ENCODE results near the gene DEPDC7. TPM values are rescaled to one million over a fixed set of nuclear protein-coding genes. Genes with fewer than 3 reads are reported as not detected.

Gene DEPDC7
- total RNA-seq, 1 experiment from 2014 or later, result 4.4 TPM

- no peak overlapping the region for H3K4me3 Mint-ChIP-seq
- Histone ChIP-seq H2BK20ac (ENCODE audit: low read depth, low read length, poor library complexity, severe bottlenecking) (no peak overlapping the region), H3K23me2 (ENCODE audit: insufficient read length, low read depth, low read length, poor library complexity, severe bottlenecking) (no peaks in the 10 kb centered on the region)
Measured at GRCh38 chr11:32985600-32985999, 30.1 kb upstream of the DEPDC7 start.

More at GRCh38 chr11:32985600-32985999, 30.1 kb upstream of the DEPDC7 start:
- WGBS (ENCODE audit: extremely low coverage, insufficient read length, low lambda C conversion rate), result no CpG with 5 or more reads among the region's 5 CpGs
- no peak overlapping the region for H2BK5ac ChIP-seq (ENCODE audit: insufficient read length, low read length)
- no peaks in the 10 kb centered on the region for H3K27me3 ChIP-seq (ENCODE audit: insufficient read depth, low read length)
- no peak overlapping the region for H3K56ac ChIP-seq (ENCODE audit: insufficient read length, low read depth, low read length)
- no peak overlapping the region for H2BK120ac ChIP-seq (ENCODE audit: low read depth, low read length, poor library complexity, severe bottlenecking)
- Mint-ChIP-seq H3K4me1 (peaks cover 5 to 6% of the 10 kb centered on the region in 2 experiments), H3K9me3 (peaks cover 0 to 2% of the 10 kb centered on the region in 2 experiments; a peak in 2 of 5 replicates), H3K27me3 (ENCODE audit: low read depth) (no peaks in the 10 kb centered on the region), H3K27ac (no peak overlapping the region), H3K36me3 (ENCODE audit: insufficient read depth in 1 of 3, low read depth in 3 of 3) (no peaks in the 10 kb centered on the region; a peak in 2 of 7 replicates)
- H4K8ac ChIP-seq (replicated peaks; ENCODE audit: insufficient read length, low read depth, low read length), result no peak overlapping the region
- H3K4me2 ChIP-seq (ENCODE audit: insufficient read depth, insufficient read length, low read length), result no peak overlapping the region
- no peak overlapping the region for H3K14ac ChIP-seq (ENCODE audit: insufficient read depth, low read length)
- no peak for TF ChIP-seq CTCF (conservative IDR thresholded peaks at IDR 0.05)
- H3K9me3 ChIP-seq (ENCODE audit: control insufficient read depth, low read depth, low read length), result no peaks in the 10 kb centered on the region
- no peak overlapping the region for H3K23ac ChIP-seq (ENCODE audit: insufficient read length, low read depth, low read length)
- H3T11ph ChIP-seq (ENCODE audit: low read length), result no peak overlapping the region
- H4K5ac ChIP-seq (ENCODE audit: insufficient read length, low read depth, low read length), result no peak overlapping the region
- H2AFZ ChIP-seq (ENCODE audit: low read length), result no peak overlapping the region
- no peak for DNase-seq
- H3K4ac ChIP-seq (ENCODE audit: low read depth, low read length), result no peak overlapping the region
- no peak overlapping the region for H3K27ac ChIP-seq (ENCODE audit: insufficient read length, low read depth, low read length)
- H3K9ac ChIP-seq (ENCODE audit: extremely low read depth, insufficient read length, low read length), result no peak overlapping the region
- H4K20me1 ChIP-seq (ENCODE audit: control insufficient read depth, insufficient read depth, insufficient read length), result no peaks in the 10 kb centered on the region
- no peaks in the 10 kb centered on the region for H3K79me1 ChIP-seq (ENCODE audit: insufficient read depth, low read depth, low read length, poor library complexity, severe bottlenecking)
- no peak overlapping the region for H4K91ac ChIP-seq (ENCODE audit: insufficient read length, low read depth, low read length)
- H2AK5ac ChIP-seq (ENCODE audit: insufficient read length, low read length), result no peak overlapping the region
- H3K18ac ChIP-seq (ENCODE audit: insufficient read length, low read depth, low read length), result no peak overlapping the region
- H3K4me1 ChIP-seq (ENCODE audit: insufficient read depth, low read length), result no peaks in the 10 kb centered on the region
- no peaks in the 10 kb centered on the region for H3K79me2 ChIP-seq (ENCODE audit: insufficient read depth, low read length)
- no peak overlapping the region for H2BK12ac ChIP-seq (ENCODE audit: insufficient read length, low read depth, low read length)
- H2BK15ac ChIP-seq (ENCODE audit: low read depth, low read length), result no peak overlapping the region

Data from H9 (cell line).